NCI-H1417 (cell line): ENCODE results near the gene DOK3.
"Not testable (repeated sequence)": the region's sequence is repeated elsewhere in the genome, so short reads cannot be mapped to it uniquely, and the experiment has no call there.

Experiments used
- DNase-seq, 3 experiments: peaks; one replicate each; lab custom pipeline; 2025; lab: John Stamatoyannopoulos, UW

Gene DOK3

GRCh38 chr5:177535125-177535524, 25.5 kb upstream of the DOK3 start:
- no peak for DNase-seq

DNA sequence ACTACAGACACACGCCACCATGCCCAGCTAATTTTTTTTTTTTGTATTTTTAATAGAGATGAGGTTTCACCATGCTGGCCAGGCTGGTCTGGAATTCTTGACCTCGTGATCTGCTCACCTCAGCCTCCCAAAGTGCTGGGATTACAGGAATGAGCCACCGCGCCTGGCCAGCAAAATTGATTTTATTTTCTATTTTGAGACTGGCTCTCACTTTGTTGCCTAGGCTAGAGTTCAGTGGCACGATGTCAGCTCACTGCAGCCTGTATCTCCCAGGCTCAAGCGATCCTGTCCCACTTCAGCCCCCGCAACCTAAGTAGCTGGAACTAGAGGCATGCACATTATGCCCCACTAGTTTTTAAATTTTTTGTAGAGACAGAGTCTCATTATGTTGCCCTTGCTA, 24.8 kb upstream of the DOK3 start:
- DNase-seq, result not testable (repeated sequence)

DNA sequence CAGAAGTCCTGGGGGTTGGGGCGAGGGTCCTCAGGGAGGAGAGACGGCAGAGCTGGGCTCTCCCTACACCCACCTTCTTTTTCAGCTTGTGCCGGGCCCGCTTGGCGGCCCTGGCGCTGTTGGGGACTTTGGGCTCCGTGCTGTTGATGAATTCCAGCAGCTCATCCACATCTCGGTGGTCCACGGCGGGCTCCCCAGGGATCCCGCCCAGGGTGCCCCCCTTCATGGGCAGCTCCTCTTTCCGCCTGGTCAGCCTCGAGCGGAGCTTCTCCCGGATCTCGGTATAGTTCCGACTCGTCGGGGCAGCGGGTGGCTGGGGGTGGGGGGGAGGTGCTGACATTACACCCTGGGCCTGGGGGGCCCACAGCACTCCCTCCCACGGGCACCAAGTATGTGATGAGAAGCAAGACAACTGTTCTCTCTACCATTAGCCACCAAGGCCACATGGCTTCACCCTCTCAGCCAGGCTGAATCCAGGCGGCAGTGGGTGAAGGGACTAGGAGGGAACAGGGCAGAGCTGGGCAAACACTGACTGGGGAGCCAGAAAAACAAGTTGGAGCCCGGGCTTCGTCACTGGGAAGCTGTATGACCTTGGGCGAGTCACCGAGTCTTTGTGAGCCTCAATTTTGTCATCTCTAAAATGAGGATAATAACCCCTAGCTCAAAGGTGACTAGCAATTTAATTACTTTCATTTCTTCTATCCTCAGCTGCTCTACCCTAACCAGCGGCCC, 21.7 kb upstream of the DOK3 start:
- no peak for DNase-seq

GRCh38 chr5:177530638-177531037, 21.0 kb upstream of the DOK3 start:
- DNase-seq, result no peak

DNA sequence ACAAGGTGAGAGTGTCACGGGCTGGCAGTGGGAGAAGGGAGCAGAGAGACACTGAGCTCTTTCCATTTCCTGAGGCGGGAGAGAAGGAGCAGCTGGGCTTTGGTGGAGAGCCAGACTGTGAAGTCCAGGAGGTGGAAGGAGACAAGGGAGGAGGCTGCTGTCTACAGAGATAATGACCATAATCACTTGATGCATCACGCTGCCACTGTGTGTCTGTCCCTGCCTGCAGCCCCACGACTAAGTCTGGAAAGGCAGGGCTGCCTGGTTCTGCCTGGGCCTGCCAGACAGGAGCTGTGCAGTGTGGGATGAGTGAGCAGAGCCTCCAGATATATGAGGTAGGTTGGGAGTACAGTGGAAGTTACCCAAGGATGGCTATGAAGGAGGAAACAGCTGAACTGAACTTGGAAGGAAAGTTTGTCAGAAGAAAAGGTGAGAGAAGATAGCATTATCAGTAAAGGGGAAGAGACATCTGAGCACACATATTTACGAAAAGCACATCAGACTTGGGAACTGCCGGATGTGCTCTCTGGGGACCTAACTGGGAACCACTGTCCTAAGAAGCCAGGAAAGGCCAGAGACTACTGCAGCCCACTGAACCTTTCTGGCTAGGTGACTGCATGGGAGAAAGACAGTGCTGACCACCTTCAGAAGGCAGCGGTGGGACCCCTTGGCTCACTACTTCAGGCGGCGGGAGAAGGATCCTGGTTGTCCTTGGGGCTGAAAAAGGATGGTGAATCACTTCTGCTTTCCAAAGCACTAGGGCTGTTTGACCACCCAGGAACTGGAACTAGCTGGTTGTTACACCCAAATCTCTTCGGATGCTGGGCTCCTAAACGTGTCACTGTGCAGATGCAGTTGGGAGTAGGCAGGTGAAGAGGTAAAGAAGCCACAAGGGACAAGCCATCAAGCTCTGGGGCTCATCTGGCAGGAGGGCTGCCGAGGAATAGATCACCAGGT, 19.9 kb upstream of the DOK3 start:
- no peak for DNase-seq

DNA sequence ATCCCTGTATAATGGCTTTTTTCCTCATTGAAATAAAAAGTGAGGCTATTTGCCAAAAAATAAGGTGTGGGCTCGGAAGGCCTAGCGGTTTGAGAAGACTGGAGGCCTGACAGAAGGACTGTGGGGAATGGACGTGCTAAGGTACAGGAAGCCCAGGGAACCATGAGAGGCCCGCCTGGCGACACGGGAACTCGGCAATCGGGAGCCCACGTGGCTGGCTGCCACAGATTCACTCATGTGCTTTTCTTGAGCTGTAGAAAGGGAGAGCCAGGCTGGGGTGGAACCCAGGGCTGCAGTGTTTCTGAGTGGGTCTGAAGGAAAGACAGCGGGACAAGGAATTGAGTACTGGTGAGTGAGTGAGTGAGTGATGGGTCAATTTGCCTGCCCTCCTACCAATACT, 19.0 kb upstream of the DOK3 start:
- no peak for DNase-seq

DNA sequence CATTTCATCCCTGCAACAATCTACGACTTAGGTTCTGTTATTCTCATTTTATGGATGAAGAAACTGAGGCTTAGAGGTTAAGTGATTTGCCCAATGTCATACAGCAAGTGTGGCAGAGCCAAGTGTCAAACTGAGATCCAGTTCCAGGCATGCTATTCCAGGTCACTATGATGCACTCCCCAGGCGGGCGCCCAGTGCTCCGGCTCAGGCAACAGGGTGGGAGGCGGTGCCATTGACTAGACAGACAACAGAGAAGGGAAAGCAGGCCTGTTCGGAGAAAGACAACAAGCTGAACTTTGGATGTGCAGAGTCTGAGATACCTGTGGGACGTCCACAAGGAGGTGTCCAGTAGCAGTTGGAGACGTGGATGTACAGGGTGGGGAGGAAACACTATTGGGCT, 18.0 kb upstream of the DOK3 start:
- no peak for DNase-seq

- DNase-seq, result no peak
Observed at GRCh38 chr5:177526791-177527190, 17.2 kb upstream of the DOK3 start.

- DNase-seq, result no peak
Observed at GRCh38 chr5:177526191-177526590, 16.6 kb upstream of the DOK3 start.

- no peak for DNase-seq
Observed at GRCh38 chr5:177524941-177525655, 15.5 kb upstream of the DOK3 start.

DNA sequence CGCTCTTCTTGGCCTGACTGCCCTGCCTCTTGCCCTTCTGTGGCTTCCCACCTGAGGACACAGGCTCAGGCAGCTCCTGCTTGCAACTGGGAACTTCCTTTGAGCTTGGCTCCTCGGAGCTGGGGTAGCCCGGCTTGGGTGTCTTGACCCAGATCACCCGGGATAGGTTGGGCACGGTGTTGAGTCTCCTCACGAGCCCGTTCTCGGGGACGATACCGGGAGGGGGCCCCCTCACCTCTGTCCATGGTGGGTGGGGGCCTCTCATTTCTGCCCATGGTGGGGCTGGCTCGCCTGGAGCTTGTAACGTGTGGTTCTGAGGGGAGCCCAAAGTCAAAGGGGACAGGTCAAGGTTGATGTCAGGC, 14.9 kb upstream of the DOK3 start:
- DNase-seq, result no peak

- no peak for DNase-seq
Observed at GRCh38 chr5:177523711-177524538, 14.3 kb upstream of the DOK3 start.

- no peak for DNase-seq
Observed at GRCh38 chr5:177520916-177521513, 11.4 kb upstream of the DOK3 start.

DNA sequence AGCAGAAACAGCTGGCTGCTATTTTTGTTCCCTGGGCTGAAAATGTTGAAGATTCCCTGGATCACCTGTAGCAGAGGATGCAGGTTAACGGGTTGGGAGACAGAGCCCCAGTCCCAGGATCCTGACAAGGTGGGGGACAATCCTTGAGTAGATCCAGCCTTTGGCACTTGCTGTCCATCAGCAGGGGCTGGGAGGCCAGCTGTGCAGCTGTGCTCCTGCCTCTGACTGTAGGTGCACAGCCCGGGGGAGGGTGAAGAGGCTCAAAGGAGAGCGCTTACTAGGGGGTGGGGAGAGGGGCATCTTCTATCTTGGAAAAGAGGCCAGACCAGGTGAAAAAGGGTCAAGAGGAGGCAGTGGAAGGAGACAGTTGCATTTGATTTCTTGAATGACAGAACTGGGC, 10.6 kb upstream of the DOK3 start:
- DNase-seq, result no peak

- no peak for DNase-seq
Observed at GRCh38 chr5:177519463-177520235, 10.0 kb upstream of the DOK3 start.

DNA sequence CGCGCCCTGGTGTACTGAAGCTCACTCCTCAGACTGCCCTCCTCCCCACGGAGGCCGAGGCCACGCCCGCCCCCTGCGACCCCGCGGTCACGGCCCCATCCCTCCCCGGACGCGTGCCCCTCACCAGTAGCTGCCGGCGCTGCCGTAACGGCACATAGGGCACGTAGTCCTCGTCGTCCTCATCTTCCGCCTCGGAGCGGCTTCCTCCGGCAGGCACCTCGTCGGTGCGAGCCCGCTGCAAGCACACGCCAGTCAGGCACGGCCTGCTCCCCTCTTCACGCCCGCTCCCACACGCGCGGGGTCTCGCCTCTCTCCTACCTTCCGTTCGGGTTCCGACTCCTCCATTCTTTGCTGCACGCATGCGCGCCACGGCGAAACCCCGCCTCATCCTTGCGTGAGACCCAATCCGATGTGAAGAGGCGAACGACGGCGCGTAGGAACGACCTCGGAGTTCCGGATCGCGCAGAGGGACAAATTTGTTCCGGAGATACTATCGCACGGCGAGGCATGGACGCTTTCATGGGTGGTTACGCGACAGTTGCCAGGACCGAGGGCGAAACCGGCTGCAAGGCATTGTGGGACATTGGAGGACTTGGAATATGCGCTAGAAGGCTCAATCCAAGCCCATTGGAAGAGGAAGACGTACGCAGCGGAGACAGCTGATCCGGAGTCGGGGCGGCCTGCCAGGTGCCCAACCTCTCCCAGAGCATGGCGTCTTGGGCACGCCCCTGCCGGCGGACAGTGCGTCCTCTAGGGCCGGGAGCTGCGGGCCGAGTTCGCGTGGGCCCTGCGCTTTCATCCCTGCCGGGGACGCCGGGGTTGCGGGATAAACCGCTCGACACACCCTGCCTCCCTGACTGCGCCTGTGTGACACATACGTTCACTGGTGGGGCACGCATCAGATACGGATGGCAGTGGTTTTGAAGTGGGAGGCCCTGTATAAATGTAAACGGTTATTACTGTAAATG, 7.3 kb upstream of the DOK3 start, which contains the start of gene DDX41:
DDX41 (minus strand) TSS at position 361 of the 968 bp plus-strand sequence; CDS start at position 345, 16 bp downstream.
- peak; percentile 91 to 97 (median 97) for DNase-seq

- no peak for DNase-seq
Observed at GRCh38 chr5:177515580-177515979, 6.0 kb upstream of the DOK3 start.

DNA sequence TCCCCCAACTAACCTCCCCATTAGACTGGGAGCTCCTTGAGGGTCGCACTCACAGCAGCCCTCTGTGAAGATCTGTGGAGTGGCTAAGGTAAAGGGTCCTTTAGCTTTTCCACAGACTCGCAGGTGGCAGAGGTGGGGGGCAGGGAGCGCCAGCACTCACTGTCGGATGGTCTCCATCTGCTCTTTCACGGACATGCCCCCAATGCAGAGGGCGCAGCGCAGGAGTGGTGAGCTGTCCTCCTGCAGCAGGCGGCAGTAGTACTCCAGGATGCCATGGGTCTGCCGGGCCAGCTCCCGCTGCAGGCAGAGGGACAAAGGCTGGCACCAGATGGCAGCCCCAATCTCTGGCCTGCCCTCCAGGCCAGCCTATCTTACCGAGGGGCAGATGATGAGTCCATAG, 4.9 kb upstream of the DOK3 start:
- no peak for DNase-seq

- no peak for DNase-seq
Observed at GRCh38 chr5:177513500-177513899, 3.9 kb upstream of the DOK3 start.
